H9 (cell line): Measurements from ENCODE around the gene IGF2. TPM values are rescaled to one million over a fixed set of nuclear protein-coding genes. Genes with fewer than 3 reads are reported as not detected.

Experiments
- DNase-seq: peaks from one replicate; pipeline ENCODE4 v3.0.0-alpha.2; 2017
- H2AFZ ChIP-seq: one replicate; pipeline ENCODE4 v1.6.1; 2013; ENCODE audit warnings: mild to moderate bottlenecking, low read length, control low read depth, moderate library complexity
- H2AK5ac ChIP-seq: 2 replicates; pipeline ENCODE4 v1.6.1; 2013; ENCODE audit warnings: low read length, control low read depth, mixed read lengths; ENCODE audit not compliant: insufficient read length
- H2BK120ac ChIP-seq: one replicate; pipeline ENCODE4 v1.6.1; 2013; ENCODE audit warnings: low read depth, mild to moderate bottlenecking, low read length, control low read depth, inconsistent platforms; ENCODE audit not compliant: poor library complexity, severe bottlenecking
- H2BK12ac ChIP-seq: 2 replicates; pipeline ENCODE4 v1.6.1; 2013; ENCODE audit warnings: low read length, control low read depth, mixed read lengths, low read depth; ENCODE audit not compliant: insufficient read length
- H2BK15ac ChIP-seq: 2 replicates; pipeline ENCODE4 v1.6.1; 2013; ENCODE audit warnings: low read depth, low read length, control low read depth
- H2BK20ac ChIP-seq: one replicate; pipeline ENCODE4 v1.6.1; 2013; ENCODE audit warnings: low read depth, mild to moderate bottlenecking, low read length, control low read depth, inconsistent platforms; ENCODE audit not compliant: poor library complexity, severe bottlenecking
- H2BK5ac ChIP-seq: 2 replicates; pipeline ENCODE4 v1.6.1; 2013; ENCODE audit warnings: low read length, control low read depth, mixed read lengths; ENCODE audit not compliant: insufficient read length
- H3K14ac ChIP-seq: 2 replicates; pipeline ENCODE4 v1.6.1; 2013; ENCODE audit warnings: low read length, control low read depth; ENCODE audit not compliant: insufficient read depth
- H3K18ac ChIP-seq: 2 replicates; pipeline ENCODE4 v1.6.1; 2013; ENCODE audit warnings: low read depth, mild to moderate bottlenecking, mixed read lengths, low read length, control low read depth; ENCODE audit not compliant: insufficient read length
- H3K23ac ChIP-seq: 2 replicates; pipeline ENCODE4 v1.6.1; 2013; ENCODE audit warnings: low read length, control low read depth, mixed read lengths, low read depth; ENCODE audit not compliant: insufficient read length
- H3K23me2 ChIP-seq: 2 replicates; pipeline ENCODE4 v1.6.1; 2013; ENCODE audit warnings: low read depth, mild to moderate bottlenecking, mixed read lengths, low read length, control low read depth; ENCODE audit not compliant: insufficient read length, poor library complexity, severe bottlenecking
- H3K27ac ChIP-seq: 2 replicates; pipeline ENCODE4 v1.5.1; 2013; ENCODE audit warnings: low read length, control low read depth, mixed read lengths, low read depth; ENCODE audit not compliant: insufficient read length
- H3K27me3 ChIP-seq: 2 replicates; pipeline ENCODE4 v1.6.1; 2013; ENCODE audit warnings: low read length, control low read depth, inconsistent platforms; ENCODE audit not compliant: insufficient read depth
- H3K4ac ChIP-seq: 2 replicates; pipeline ENCODE4 v1.6.1; 2013; ENCODE audit warnings: low read depth, mild to moderate bottlenecking, control low read depth, inconsistent platforms, low read length, moderate library complexity
- H3K4me1 ChIP-seq: 2 replicates; pipeline ENCODE4 v1.6.1; 2013; ENCODE audit warnings: low read length, control low read depth, inconsistent platforms; ENCODE audit not compliant: insufficient read depth
- H3K4me2 ChIP-seq: 2 replicates; pipeline ENCODE4 v1.6.1; 2013; ENCODE audit warnings: low read length, control low read depth, mixed read lengths; ENCODE audit not compliant: insufficient read length, insufficient read depth
- H3K56ac ChIP-seq: 2 replicates; pipeline ENCODE4 v1.6.1; 2013; ENCODE audit warnings: low read depth, mild to moderate bottlenecking, mixed read lengths, low read length, control low read depth; ENCODE audit not compliant: insufficient read length
- H3K79me1 ChIP-seq: 2 replicates; pipeline ENCODE4 v1.6.1; 2013; ENCODE audit warnings: low read depth, mild to moderate bottlenecking, moderate library complexity, low read length, control low read depth, inconsistent platforms; ENCODE audit not compliant: insufficient read depth, poor library complexity, severe bottlenecking
- H3K79me2 ChIP-seq: 2 replicates; pipeline ENCODE4 v1.6.1; 2013; ENCODE audit warnings: low read length, control low read depth, inconsistent platforms; ENCODE audit not compliant: insufficient read depth
- H3K9ac ChIP-seq: 2 replicates; pipeline ENCODE4 v1.6.1; 2013; ENCODE audit warnings: low read length, control low read depth, mixed read lengths; ENCODE audit not compliant: insufficient read length; ENCODE audit errors: extremely low read depth
- H3K9me3 ChIP-seq: one replicate; pipeline ENCODE4 v1.6.1; 2013; ENCODE audit warnings: low read depth, low read length, inconsistent platforms; ENCODE audit not compliant: control insufficient read depth
- H3T11ph ChIP-seq: one replicate; pipeline ENCODE4 v1.6.1; 2013; ENCODE audit warnings: mild to moderate bottlenecking, low read length, control low read depth, inconsistent platforms
- H4K20me1 ChIP-seq: one replicate; pipeline ENCODE4 v1.6.1; 2013; ENCODE audit not compliant: control insufficient read depth, insufficient read length, insufficient read depth
- H4K5ac ChIP-seq: 2 replicates; pipeline ENCODE4 v1.6.1; 2013; ENCODE audit warnings: low read depth, mild to moderate bottlenecking, mixed read lengths, low read length, control low read depth; ENCODE audit not compliant: insufficient read length
- H4K8ac ChIP-seq: replicated peaks from 2 replicates; pipeline ENCODE4 v1.6.1; 2013; ENCODE audit warnings: low read length, control low read depth, mixed read lengths, low read depth; ENCODE audit not compliant: insufficient read length
- H4K91ac ChIP-seq: 2 replicates; pipeline ENCODE4 v1.6.1; 2013; ENCODE audit warnings: low read depth, mild to moderate bottlenecking, moderate library complexity, mixed read lengths, low read length, control low read depth; ENCODE audit not compliant: insufficient read length
- H3K27ac Mint-ChIP-seq, 3 experiments: 2 replicates in 2 of 3; 3 replicates in 1 of 3; pipeline ENCODE4 v1.8.0; 2020 to 2021; ENCODE audit warnings: mixed read lengths in 3 of 3, mild to moderate bottlenecking in 1 of 3, moderate library complexity in 1 of 3
- H3K27me3 Mint-ChIP-seq: 2 replicates; pipeline ENCODE4 v1.8.0; 2021; ENCODE audit warnings: low read depth, mild to moderate bottlenecking, moderate library complexity, mixed read lengths
- H3K36me3 Mint-ChIP-seq, 3 experiments: 2 replicates in 2 of 3; 3 replicates in 1 of 3; pipeline ENCODE4 v1.8.0; 2020 to 2021; ENCODE audit warnings: low read depth in 3 of 3, mixed read lengths in 3 of 3; ENCODE audit not compliant: insufficient read depth in 1 of 3
- H3K4me1 Mint-ChIP-seq, 2 experiments: 2 replicates each; pipeline ENCODE4 v1.8.0; 2020; ENCODE audit warnings: mixed read lengths in 2 of 2
- H3K4me3 Mint-ChIP-seq, 2 experiments: 2 replicates in 1 of 2; 3 replicates in 1 of 2; pipeline ENCODE4 v1.8.0; 2020 to 2021; ENCODE audit warnings: mild to moderate bottlenecking in 2 of 2, mixed read lengths in 2 of 2, moderate library complexity in 1 of 2
- H3K9me3 Mint-ChIP-seq, 2 experiments: 2 replicates in 1 of 2; 3 replicates in 1 of 2; pipeline ENCODE4 v1.8.0; 2020; ENCODE audit warnings: mild to moderate bottlenecking in 2 of 2, mixed read lengths in 2 of 2, moderate library complexity in 1 of 2
- CTCF ChIP-seq: fragments of 200-600 bp; sonication (generic); conservative IDR thresholded peaks from 3 replicates; pipeline ENCODE4 v1.8.0; 2021; ENCODE audit warnings: antibody characterized with exemption, mild to moderate bottlenecking
- WGBS: extraction: QIAGEN DNeasy Blood & Tissue Kit; methylation state at CpG from one replicate; pipeline ENCODE4 v1.1.7; 2013; ENCODE audit warnings: missing lambda C conversion rate, low lambda C conversion rate, mixed read lengths; ENCODE audit not compliant: insufficient read length; ENCODE audit errors: extremely low coverage; 5-methylcytosine and 5-hydroxymethylcytosine counted together
- total RNA-seq: library from RNA; stranded (reverse); gene quantifications from 2 replicates; pipeline ENCODE4 v1.2.1, GENCODE V29; 2021

The IGF2 gene
- total RNA-seq, 1 experiment from 2014 or later = 2.8 TPM

- Histone ChIP-seq H3T11ph (no peak overlapping the region), H4K8ac (no peak overlapping the region), H3K4ac (no peak overlapping the region), H4K91ac (no peak overlapping the region), H2BK20ac (no peak overlapping the region), H3K23me2 (no peaks in the 10 kb centered on the region), H3K27ac (no peak overlapping the region), H4K5ac (no peak overlapping the region), H3K56ac (no peak overlapping the region), H3K23ac (no peak overlapping the region), H4K20me1 (no peaks in the 10 kb centered on the region), H3K14ac (no peak overlapping the region), H3K79me2 (no peaks in the 10 kb centered on the region), H2BK15ac (no peak overlapping the region), H2AK5ac (no peak overlapping the region), H3K79me1 (no peaks in the 10 kb centered on the region), H2BK5ac (no peak overlapping the region), H3K9me3 (no peaks in the 10 kb centered on the region), H3K18ac (no peak overlapping the region), H2BK120ac (no peak overlapping the region), H3K4me2 (no peak overlapping the region), H2BK12ac (no peak overlapping the region), H3K4me1 (no peaks in the 10 kb centered on the region), H2AFZ (no peak overlapping the region), H3K27me3 (no peaks in the 10 kb centered on the region), H3K9ac (no peak overlapping the region)
- H3K27ac Mint-ChIP-seq = no peak overlapping the region
- no peaks in the 10 kb centered on the region for H3K36me3 Mint-ChIP-seq
- H3K4me3 Mint-ChIP-seq = no peak overlapping the region
- H3K4me1 Mint-ChIP-seq = no peaks in the 10 kb centered on the region
- H3K27me3 Mint-ChIP-seq = peaks cover 8% of the 10 kb centered on the region
- no peak for TF ChIP-seq CTCF
- no peak for DNase-seq
- WGBS = no CpG with 5 or more reads among the region's 13 CpGs
- no peaks in the 10 kb centered on the region for H3K9me3 Mint-ChIP-seq
Measured at GRCh38 chr11:2158296-2158737, 19.1 kb upstream of the IGF2 start.
